Measurements from ENCODE around the gene COMT. TPM values are rescaled to one million over a fixed set of nuclear protein-coding genes. Genes with fewer than 3 reads are reported as not detected.

The COMT gene
- total and polyA plus RNA-seq, 9 of the 15 experiments (the other 6 are each of a cell fraction or from before 2014, with no cell fraction given): 12.5 to 351 (median 155) TPM

DNA sequence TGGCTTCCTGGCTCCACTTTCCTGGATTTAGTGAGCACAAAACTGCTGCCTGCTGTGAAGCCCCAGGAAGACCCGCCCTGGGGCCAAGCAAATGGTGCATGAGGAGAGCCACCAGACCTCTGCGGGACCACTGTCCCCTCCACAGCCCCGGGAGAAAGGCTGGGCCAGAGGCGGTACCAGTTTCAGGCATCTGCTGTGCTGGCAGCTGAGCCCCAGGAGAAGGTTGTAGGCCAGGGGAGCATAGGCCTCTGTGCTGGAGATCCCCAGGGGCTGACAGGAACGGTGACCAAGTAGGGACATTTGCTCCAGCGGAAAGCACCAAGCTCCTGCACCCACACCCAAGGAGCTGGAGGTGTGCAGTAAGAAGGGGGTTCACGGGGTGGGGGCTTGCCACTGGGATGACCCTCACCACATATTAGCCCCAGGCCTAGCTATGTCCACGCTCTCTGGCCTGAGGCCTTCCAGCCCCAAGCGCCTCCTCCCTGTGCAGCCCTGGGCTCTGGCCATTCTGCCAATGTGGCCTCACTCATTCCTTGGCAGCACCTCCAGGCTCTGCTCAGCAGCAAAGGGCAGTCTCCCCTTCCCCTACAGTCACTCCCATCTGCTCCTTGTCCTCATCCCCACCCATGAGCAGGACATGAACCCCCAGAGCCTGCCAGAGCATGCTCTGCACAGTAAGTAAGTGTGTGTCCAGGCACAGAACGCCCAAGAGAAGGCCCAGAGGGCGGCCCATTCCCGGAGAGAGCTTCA lies 24.0 kb upstream of the COMT start (continued):
- TF ChIP-seq THAP12 (CRISPR knock-in tag; IDR thresholded peaks at IDR 0.05) (peak; percentile 18; the same call in 1 of the 2 replicates), ZNF518B (CRISPR knock-in tag; IDR thresholded peaks at IDR 0.05) (no peak), ARID3B (CRISPR knock-in tag; IDR thresholded peaks at IDR 0.05; ENCODE audit: borderline replicate concordance) (peak; percentile 73; the same call in 1 of the 2 replicates), HEY1 (CRISPR knock-in tag; IDR thresholded peaks at IDR 0.05; ENCODE audit: borderline replicate concordance) (no peak), ETS1 (conservative IDR thresholded peaks at IDR 0.05; ENCODE audit: control insufficient read depth, low read depth, low read length) (0 out of 2 replicates have a peak, but pooled peaks have one; percentile 44), ZNF586 (CRISPR knock-in tag; conservative IDR thresholded peaks at IDR 0.05) (peak; percentile 60; the same call in 1 of the 2 replicates), PHF8 (IDR thresholded peaks at IDR 0.05; ENCODE audit: borderline replicate concordance, low read length) (0 out of 2 replicates have a peak, but pooled peaks have one; percentile 6)
